Measurements from ENCODE around the gene PIP5KL1.

- TF ChIP-seq CTCF (IDR thresholded peaks at IDR 0.05) (no peak), POLR2AphosphoS5 (IDR thresholded peaks at IDR 0.05; ENCODE audit: low read depth, low read length) (no peak), REST (IDR thresholded peaks at IDR 0.05; ENCODE audit: insufficient read depth in 1 of 2, low read depth in 2 of 2, low read length in 1 of 2) (no peak), SIN3A (IDR thresholded peaks at IDR 0.05; ENCODE audit: borderline replicate concordance, insufficient read depth, low read depth, low read length) (no peak)
These were observed 15.2 kb downstream of the PIP5KL1 start for GRCh38 chr9:127915325-127915752.

All from Panc1 (cell line).